HG03457 (cell line): ENCODE measurements around the gene IL6R.

Source experiments
- ATAC-seq: cut with Tn5 transposase; IDR thresholded peaks from one replicate; pipeline ENCODE4 v1.9.1; 2021; ENCODE audit warnings: moderate number of reproducible peaks; ENCODE audit not compliant: unreplicated experiment

Gene IL6R

DNA sequence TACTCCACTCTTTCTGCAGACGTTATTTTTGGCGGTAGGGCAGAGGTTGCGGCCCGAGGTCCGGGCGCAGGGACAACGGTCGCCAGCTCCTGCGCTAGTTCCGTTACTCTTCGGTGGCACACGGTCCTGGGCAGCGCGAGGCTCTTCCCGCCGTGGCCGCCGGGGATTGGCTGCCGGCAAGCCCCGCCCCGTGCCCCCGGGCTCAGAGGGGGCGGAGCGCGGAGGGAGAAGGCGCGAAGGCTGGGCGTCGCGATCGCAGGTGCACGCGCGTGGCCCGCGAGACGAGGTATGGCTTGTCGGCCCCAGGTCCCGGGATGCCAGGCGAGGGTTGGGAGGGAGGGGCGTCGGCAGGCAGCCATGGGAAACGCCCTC lies 97.6 kb downstream of the IL6R start:
- no peak for ATAC-seq

DNA sequence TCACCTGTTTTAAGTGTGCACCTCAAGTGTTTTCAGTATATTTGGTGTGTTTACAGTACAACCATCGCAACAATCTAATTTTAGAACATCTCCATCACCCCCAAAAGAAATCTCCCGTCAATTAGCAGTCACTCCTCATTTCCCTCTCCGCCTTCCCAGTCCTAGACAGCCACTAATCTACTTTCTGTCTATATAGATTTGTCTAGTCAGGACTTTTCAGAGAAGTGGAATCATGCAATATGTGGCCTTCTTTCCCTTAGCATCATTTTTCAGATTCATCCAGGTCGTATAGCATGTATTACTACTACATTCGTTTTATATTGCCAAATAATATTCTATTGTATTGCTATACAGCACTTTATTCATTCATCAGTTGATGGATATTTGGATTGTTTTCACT lies 98.8 kb downstream of the IL6R start:
- ATAC-seq, result no peak

DNA sequence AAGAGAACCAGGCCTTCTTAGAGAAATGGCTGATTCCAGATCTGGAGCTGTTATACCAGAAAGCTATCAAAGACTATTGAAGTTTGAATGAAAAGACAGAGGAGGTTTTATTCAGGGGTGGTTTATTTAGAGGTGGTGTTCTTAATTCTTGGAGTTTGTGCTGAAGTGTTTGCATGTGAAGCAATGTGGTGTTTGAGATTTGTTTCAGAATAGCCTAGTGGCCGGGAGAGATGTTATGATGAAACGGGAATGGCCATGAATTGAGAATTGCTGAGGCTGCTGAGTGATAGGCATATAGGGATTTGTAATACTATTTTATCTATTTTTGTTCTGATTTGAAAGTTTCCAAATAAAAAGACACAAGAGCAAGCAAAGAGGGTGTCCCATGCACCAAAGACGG lies 107.6 kb downstream of the IL6R start:
- ATAC-seq, result no peak

DNA sequence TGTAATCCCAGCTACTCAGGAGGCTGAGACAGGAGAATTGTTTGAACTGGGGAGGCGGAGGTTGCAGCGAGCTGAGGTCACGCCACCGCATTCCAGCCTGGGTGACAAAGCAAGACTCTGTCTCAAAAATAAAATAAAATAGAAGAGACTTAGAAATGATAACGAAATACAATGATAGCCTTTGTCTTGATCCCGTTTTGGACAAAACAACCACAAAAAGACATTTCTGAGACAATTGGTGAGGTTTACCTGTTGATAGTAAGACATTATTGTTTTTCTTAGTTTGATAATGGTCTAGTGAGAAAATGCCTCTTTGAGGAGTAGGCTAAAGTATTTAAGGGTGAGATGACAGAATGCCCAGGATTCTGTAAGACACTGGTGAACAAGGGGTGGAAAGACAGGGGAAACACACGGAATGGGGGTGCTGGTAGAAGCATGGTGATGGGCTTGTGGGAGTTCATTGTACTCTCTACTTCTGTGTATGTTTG lies 109.0 kb downstream of the IL6R start:
- ATAC-seq, result no peak

DNA sequence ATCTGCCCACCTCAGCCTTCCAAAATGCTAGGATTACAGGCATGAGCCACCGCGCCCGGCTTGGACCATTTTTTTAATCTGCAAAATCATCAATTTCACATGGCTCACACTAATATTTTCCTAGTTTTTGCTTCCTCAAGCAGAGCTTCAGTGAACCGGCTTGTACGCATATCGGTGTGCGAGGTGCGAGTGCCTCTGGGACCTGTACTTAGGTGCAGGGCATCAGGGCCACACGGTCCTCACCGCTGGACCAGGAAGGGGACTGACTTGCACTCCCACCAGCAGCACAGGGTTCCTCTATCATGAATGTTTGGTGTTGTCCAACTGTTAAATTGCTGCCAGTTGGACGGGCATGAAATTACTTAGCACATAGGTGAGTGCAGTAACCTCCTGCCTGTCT lies 112.5 kb downstream of the IL6R start:
- no peak for ATAC-seq
